Stimulated activated CD4-positive, alpha-beta T cell treated with anti-CD3 and anti-CD28 coated beads, Interleukin-1b, Interleukin-23, amount 100 ng/mL, for 1 hour (primary cell): ENCODE measurements around the gene MORC3.
A peak's percentile ranks its signal among the peaks of the same experiment; 100 is the strongest.
"Not testable (repeated sequence)": the region's sequence is repeated elsewhere in the genome, so short reads cannot be mapped to it uniquely, and the experiment has no call there.

Source experiments
- DNase-seq, 2 donors: peaks; one replicate each; pipeline ENCODE4 v3.0.0-alpha.2; 2020; ENCODE audit warnings: low read depth in 2 of 2

Gene MORC3, protein sequence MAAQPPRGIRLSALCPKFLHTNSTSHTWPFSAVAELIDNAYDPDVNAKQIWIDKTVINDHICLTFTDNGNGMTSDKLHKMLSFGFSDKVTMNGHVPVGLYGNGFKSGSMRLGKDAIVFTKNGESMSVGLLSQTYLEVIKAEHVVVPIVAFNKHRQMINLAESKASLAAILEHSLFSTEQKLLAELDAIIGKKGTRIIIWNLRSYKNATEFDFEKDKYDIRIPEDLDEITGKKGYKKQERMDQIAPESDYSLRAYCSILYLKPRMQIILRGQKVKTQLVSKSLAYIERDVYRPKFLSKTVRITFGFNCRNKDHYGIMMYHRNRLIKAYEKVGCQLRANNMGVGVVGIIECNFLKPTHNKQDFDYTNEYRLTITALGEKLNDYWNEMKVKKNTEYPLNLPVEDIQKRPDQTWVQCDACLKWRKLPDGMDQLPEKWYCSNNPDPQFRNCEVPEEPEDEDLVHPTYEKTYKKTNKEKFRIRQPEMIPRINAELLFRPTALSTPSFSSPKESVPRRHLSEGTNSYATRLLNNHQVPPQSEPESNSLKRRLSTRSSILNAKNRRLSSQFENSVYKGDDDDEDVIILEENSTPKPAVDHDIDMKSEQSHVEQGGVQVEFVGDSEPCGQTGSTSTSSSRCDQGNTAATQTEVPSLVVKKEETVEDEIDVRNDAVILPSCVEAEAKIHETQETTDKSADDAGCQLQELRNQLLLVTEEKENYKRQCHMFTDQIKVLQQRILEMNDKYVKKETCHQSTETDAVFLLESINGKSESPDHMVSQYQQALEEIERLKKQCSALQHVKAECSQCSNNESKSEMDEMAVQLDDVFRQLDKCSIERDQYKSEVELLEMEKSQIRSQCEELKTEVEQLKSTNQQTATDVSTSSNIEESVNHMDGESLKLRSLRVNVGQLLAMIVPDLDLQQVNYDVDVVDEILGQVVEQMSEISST

GRCh38 chr21:36319767-36320420, at the start of gene MORC3:
MORC3 (plus strand) TSS chr21:36320197; CDS start chr21:36320265, 68 bp downstream.
- peak; percentile 95 to 96 for DNase-seq

DNA sequence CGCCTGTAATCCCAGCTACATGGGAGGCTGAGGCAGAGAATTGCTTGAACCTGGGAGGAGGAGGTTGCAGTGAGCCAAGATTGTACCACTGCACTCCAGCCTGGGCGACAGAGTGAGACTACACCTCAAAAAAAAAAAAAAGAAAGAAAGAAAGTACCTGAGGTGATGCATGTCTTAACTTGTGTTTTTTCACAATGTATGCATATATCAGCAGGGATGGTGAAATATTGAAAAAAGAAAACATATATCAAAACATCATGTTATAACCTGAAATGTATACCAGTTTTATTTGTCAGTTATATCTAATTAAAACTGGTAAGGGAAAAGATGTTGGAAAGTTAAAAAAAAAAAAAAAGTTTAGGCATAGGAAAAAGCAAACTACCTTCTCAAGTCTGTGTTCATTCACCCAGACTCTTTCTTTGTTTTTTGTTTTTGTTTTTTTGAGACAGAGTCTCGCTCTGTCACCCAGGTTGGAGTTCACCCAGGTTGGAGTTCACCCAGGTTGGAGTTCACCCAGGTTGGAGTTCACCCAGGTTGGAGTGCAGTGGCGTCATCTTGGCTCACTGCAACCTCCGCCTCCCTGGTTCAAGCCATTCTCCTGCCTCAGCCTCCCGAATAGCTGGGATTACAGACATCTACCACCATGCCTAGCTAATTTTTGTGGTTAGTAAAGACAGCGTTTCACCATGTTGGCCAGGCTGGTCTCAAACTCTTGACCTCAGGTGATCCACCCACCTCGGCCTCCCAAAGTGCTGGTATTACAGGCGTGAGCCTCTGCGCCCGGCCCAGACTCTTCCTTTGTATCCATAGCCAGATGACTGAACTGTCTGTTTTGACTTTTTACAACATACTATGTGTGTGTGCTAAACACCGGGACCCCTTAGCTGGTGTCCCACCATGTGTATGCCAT, 49.0 kb upstream of the MORC3 start:
- not testable (repeated sequence) for DNase-seq

DNA sequence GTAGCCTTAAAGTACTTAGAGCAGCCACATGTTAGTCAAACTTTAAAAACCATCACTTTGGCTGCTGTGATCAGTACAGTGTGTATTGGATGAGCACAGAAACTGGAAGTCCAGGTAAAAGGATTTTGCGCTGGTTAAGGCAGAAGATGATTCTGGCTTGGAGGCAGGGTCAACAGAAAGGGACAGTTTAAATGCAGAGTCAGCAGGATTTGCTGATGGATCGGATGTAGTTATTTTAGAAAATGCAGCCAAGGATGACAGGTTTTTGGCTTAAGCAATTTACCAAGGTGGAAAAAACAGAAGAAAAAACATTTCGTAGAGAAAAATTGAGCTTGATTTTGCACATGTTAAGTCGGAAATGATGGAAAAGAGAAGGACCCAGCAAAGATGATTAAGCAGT, 45.9 kb upstream of the MORC3 start:
- no peak for DNase-seq

- no peak for DNase-seq
Measured at GRCh38 chr21:36282568-36283230, 37.3 kb upstream of the MORC3 start.

- not testable (repeated sequence) for DNase-seq
Measured at GRCh38 chr21:36283231-36283622, 36.8 kb upstream of the MORC3 start.

GRCh38 chr21:36288651-36289243, 31.2 kb upstream of the MORC3 start:
- no peak for DNase-seq

DNA sequence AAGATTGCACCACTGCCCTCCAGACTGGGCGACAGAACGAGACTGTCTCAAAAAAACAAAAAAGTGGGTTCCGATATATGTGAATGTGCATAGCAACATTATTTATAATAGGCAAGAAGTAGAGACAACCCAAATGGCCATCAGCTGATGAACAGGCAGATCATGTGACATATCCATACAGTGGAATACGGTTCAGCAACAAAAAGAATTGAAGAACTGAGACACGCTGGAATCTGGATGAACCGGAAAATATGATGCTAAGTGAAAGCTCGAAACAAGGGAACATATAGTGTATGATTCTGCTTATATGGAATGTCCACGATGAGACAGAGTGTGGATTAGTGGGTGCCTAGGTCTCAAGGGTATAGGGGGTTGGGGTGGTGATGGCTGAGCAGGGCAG, 28.5 kb upstream of the MORC3 start:
- DNase-seq = no peak

DNA sequence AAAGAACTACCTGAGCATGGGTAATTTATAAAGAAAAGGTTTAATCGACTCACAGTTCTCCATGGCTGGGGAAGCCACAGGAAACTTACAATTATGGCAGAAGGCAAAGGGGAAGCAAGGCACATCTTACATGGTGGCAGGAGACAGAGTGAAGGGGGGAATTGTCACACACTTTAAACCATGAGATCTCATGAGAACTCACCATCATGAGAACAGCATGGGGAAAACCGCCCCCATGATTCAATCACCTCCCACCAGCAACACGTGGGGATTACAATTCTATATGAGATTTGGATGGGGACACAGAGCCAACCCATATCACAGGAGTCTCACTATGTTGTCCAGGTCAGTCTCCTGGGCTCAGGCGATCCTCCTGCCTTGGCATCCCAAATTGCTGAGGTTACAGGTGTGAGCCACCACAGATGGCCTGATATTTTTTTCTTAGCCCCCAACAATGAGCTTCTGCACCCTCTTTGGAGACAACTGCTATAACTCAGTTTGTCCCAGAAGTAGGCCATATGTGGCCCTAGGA, 22.5 kb upstream of the MORC3 start:
- no peak for DNase-seq

DNA sequence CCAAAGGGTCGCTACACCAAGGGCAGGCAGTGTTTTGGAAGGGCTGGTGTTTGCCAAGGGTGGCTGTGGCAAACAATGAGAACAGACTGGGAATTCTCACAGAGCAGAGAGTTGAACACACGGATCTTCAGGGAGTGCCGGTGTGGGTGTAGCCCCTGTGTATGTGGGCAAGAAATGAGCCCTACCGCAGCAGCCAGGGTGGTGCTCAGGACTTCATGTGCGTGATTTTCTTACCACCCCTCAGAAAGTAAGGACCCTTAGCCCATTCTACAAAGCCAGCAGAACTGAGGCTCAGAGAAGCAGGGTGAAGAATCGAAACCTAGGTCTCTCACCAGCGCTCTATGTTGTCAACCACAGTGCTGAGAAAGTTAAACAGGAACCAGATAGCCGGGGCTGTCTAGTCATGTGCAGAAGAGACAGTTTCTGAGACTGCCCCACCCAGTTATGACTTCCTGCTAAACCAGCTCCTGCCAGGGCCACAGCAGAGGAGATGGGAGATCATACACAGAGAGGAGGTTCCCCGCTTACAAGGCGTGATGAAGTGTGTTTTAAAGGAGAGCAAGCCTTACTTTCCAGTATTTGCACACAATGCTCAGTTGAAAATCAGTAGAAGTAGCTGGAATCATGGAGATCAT, 21.9 kb upstream of the MORC3 start:
- peak in 1 of 2 donors; percentile 54 for DNase-seq

- no peak for DNase-seq
Measured at GRCh38 chr21:36306872-36307534, 13.0 kb upstream of the MORC3 start.

- DNase-seq = no peak
Measured at GRCh38 chr21:36310016-36310415, 10.0 kb upstream of the MORC3 start.

- not testable (repeated sequence) for DNase-seq
Measured at GRCh38 chr21:36313446-36313845, 6.6 kb upstream of the MORC3 start.

DNA sequence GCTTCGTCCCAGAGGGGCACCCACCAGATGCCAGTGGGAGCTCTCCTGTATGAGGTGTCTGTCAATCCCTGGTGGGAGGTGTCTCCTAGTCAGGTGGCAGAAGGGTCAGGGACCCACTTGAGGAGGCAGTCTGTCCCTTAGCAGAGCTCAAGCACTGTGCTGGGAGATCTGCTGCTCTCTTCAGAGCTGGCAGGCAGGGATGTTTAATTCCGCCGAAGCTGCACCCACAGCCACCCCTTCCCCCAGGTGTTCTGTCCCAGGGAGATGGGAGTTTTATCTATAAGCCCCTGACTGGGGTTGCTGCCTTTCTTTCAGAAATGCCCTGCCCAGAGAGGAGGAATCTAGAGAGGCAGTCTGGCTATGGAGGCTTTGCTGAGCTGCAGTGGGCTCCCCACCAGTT, 4.0 kb upstream of the MORC3 start:
- not testable (repeated sequence) for DNase-seq

DNA sequence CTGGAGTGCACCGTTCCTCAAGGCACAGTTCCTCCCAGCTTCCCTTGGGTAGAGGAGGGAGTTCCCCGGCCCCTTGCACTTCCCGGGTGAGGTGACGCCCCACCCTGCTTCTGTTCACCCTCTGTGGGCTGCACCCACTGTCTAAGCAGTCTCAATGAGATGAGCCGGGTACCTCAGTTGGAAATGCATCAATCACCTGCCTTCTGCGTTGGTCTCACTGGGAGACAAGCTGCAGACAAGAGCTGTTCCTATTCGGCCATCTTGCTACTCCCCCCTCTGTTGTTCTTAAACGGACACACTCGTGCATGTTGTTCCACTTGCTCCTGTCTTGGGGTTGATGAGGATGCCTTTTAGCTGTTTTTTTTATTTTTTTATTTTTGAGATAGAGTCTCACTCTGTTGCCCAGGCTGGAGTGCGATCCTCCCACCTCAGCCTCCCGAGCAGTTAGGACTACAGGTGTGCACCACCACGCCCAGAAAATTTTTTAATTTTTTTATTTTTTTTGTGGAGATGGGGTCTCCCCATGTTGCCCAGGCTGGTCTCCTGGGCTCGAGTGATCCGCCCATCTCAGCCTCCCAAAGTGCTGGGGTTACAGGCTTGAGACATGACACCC, 3.0 kb upstream of the MORC3 start:
- DNase-seq = no peak

- DNase-seq = not testable (repeated sequence)
Measured at GRCh38 chr21:36319406-36319766, 611 bp upstream of the MORC3 start.

DNA sequence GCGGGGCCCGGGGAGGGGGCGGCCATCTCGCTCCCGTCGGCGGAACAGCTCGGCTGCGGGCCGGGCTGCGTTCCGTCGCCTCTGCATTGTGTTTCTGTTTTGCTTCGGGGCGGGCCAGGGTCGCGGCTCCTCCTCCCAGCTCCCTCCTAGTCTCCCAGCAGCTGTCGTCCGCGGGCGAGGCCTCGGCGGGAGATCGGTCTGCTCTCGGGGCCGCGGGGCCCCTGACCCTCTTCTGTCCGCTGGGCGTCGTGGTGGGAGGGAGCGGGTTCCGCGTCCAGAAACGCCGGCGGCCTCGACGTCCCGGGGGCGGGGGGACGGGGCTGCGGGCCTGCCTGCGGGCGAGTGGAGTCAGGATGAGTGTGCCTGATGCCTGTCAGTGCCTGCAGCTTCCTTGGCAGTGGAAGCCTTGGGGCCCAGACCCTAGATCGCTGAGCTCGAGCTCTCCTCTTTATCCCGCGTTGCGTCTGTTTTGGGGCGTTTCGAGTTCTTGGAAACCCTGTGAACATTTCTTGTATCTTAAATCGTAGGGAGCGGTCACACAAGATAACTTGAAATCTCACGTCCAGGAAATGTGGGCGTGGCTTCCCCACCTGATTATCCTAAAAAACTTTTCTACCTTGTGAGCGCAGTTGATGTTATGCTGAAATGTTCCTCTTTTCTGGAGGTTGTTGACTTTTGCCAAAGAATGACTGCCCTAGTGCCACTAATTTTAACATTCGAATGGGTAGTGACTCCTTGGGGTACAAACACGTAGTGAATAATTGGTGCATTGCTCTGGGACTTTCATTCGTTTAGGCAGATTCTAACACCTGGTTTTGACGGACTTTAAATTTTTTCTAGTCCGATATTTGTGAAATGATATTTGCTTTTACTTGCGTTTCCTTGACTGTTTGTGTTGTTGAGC, 676 bp downstream of the MORC3 start:
- no peak for DNase-seq

DNA sequence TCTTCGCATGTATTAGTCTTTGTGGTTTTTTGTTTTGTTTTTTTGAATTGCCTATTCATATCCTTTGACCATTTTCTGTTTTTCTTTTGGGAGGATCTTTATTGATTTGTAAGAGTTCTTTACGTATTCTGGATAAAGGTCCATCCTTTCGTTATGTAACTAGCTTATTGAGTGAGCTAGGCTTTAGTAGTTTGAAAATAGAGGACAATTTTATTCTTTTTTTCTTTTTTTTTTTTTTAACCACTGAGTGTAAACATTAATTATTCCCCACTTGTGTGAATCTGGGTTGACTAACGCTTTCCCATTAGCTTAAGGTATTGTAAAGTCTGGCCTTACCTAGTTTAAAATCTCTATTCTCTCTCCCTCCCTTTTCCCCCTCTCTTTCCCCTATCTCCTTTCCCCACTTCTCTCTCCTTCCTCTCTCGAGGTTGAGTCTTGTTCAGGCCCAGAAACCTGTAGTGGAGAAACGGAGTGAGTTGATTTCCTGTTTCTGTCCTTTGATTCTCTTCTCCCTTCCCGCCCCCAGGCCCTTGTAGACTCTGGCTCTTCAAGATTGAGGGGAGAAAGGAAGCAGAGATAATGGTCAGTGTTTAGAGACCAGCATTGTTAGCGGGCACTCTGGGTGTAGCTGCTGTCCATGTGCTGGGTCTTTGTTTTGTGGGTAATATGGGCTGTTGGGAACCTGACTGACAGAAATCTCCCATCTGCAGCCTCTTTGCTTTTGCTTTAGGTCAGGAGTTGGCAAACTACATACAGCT, 1.5 kb downstream of the MORC3 start:
- DNase-seq = no peak
